D721Med (cell line): ENCODE measurements around the gene DRC3.

ENCODE experiments used
- DNase-seq: peaks from one replicate; pipeline ENCODE4 v3.0.0; 2011; ENCODE audit warnings: low spot score; ENCODE audit not compliant: insufficient read length
- FAIRE-seq: peaks from 2 replicates; lab custom pipeline; 2011; peaks lifted over from hg19 to GRCh38; lab: Jason Lieb, UNC
- TF ChIP-seq, protein P1 (sequence below): IDR thresholded peaks from 2 replicates; pipeline ENCODE4 v1.5.1; 2012; ENCODE audit warnings: mild to moderate bottlenecking, control low read depth; ENCODE audit not compliant: insufficient read depth; ENCODE audit errors: missing control alignments

DRC3 gene

DNA sequence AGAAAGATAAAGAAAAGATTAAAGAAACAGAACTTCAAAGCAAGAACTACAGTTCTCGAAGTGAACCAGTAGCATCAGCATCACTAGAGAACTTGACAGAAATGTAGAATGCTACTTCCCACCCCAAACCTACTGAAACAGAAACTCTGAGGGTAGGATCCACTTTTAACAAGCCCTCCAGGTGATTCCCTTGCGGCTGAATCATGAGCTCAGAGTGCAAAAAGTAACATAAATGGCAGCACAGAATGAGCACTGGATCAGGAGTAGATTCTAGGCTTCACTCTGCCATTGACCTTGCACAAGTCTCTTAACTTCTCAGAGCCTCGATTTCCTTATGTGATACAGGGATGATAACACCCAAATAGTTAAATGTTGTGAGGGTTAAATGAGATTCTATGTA lies 6.3 kb upstream of the DRC3 start:
- no peak for FAIRE-seq
- TF ChIP-seq, protein P1, sequence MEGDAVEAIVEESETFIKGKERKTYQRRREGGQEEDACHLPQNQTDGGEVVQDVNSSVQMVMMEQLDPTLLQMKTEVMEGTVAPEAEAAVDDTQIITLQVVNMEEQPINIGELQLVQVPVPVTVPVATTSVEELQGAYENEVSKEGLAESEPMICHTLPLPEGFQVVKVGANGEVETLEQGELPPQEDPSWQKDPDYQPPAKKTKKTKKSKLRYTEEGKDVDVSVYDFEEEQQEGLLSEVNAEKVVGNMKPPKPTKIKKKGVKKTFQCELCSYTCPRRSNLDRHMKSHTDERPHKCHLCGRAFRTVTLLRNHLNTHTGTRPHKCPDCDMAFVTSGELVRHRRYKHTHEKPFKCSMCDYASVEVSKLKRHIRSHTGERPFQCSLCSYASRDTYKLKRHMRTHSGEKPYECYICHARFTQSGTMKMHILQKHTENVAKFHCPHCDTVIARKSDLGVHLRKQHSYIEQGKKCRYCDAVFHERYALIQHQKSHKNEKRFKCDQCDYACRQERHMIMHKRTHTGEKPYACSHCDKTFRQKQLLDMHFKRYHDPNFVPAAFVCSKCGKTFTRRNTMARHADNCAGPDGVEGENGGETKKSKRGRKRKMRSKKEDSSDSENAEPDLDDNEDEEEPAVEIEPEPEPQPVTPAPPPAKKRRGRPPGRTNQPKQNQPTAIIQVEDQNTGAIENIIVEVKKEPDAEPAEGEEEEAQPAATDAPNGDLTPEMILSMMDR = no peak
- DNase-seq = no peak

DNA sequence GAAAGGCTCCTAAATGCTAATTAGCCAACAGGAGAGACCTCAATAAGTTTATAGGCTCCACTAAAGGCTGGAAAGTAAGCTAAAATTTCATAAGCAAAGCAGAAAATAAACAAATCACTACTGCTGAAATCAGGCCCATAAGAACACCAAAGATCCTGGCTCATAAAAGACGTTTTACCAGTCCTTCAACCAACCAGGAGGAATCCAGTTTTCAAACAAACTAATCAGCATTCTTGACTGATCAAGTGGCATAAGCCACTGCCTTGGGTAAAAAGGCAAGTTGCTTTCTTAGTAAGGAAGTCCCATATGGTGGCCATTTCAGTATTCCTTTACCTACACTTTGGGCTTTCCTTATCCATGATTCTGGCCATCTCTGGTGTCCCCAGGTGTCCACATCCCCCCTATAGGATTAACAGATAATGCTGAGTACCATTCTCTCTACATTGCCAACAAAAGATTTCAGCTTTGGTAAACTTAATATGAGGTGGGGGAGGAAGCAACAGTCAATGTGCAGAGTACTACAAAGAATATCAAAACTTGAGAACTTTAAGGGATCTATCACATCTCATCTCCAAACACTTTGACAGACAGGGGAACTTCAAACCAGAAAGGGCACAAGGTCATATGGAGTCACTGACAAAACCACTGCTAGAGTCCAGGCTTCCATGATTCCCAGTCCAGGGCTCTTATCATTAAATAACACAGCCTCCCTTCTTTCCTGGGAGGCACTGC lies 1.8 kb upstream of the DRC3 start:
- TF ChIP-seq, protein P1 = no peak
- FAIRE-seq (no peak), DNase-seq (no peak)

DNA sequence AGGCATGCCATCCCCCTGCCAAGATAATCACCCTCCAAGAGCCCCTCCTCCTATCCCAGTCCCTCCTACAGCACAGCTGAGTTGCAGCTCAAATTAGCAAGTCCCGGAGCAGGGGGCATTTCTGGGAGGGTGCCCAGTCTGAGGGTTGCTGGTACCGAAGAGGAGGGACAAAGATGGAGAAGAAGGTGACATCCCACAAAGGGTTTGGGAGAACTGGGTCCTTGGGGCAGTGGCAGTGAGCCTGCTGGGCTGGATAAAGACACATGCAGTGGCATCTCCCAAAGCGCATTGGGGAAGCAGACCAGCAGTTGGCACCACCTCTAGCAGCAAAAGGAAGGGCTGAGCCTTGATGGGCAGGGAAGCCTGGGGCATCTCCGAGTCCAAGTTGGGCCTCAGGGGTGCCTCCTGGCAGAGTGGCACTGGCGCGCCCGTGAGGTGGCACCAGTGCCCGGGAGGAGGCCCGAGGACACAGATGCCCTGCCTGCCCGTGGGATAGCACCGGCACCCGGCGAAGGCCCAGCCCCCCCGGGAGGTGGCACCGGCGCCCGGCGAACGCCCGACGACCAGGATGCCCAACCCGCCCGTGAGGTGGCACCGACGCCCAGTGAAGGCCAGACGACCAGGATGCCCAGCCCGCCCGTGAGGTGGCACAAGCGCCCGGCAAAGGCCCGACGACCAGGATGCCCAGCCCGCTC lies 1.1 kb upstream of the DRC3 start:
- FAIRE-seq (no peak), DNase-seq (no peak)
- TF ChIP-seq, protein P1 = no peak

DNA sequence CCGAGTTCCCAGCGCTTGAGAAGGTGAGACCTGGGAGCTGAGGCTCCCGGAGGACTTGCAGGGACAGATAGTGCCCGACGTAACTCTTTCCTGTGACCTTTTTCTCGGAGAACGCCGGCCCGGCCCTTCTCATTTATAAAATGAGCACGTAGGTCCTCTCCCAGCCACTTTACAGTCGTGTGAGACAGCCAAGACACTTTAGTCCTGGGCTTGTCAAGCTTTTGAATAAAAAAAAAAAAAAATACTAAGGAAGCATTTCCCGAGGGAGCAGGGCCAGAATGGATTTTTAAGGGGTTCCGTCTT lies 241 bp downstream of the DRC3 start:
- TF ChIP-seq, protein P1 = no peak
- DNase-seq = no peak
- FAIRE-seq = no peak

DNA sequence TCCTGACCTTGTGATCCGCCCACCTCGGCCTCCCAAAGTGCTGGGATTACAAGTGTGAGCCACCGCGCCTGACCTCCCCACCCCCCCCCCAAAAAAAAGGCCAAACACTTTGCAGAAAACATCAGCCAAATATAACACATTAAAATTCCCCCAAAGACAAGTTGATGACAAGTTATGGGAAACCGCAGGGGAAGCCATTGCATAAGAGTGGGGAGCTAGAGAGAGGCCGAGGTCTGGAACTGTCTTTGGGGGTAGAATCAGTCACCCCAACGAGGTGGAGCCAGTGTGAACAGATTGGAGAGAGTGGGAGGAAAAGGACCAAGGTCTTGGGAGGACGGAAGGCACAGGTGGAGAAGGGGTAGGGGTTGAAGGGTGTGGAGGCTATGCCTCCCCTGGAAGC lies 2.8 kb downstream of the DRC3 start:
- no peak for FAIRE-seq

DNA sequence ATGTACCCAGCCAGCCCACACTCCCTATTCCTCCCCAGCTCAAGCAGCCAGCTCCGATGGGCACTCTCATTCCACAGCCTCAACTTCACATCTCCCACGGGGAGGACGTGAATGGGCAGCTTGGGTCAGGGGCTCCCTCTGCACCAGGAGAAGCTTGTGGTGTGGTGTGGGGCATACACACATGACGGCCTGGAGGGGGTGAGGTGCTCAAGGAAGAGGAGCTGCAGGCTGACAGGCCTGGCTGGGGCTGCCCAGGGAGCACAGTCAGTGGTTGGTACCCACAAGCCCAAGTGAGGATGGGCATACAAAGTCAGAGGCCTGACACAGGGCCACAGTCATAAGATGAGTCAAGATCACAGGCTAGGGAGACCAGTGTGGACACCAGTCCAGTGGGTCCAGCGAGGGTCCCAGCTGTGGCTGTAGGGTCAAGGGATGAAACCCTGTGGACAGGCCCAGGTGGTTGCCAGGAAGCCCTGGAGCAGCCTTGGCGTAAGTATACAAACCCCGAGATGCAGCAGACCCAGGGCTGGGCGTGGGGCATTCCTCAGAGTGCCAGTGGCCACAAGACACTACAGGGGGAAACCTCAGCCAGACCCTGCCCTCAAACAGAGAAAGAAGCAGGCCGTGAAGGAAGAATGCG lies 4.4 kb downstream of the DRC3 start:
- TF ChIP-seq, protein P1 = no peak
- FAIRE-seq = no peak

More for the DNA sequence above, 2.8 kb downstream of the DRC3 start:
- DNase-seq = no peak
- TF ChIP-seq, protein P1 = no peak

More for the DNA sequence above, 4.4 kb downstream of the DRC3 start:
- no peak for DNase-seq
